A549 (cell line): Measurements from ENCODE around the gene CCDC7.

ENCODE experiments used
- BHLHE40 ChIP-seq: IDR thresholded peaks from 2 replicates; pipeline ENCODE4 v1.6.1; 2012; ENCODE audit warnings: low read depth, low read length, inconsistent platforms
- CEBPB ChIP-seq, 2 experiments: fragments of >200 bp in 1 of 2; sonication (Bioruptor Twin) in 1 of 2; formaldehyde crosslinking in 1 of 2; IDR thresholded peaks; 2 replicates each; pipeline ENCODE4 v1.6.1; 2012 to 2016
- CHD2 ChIP-seq: fragments of 150-350 bp; IDR thresholded peaks from 2 replicates; pipeline ENCODE4 v1.6.1; 2014; ENCODE audit warnings: low read length; ENCODE audit not compliant: partially characterized antibody
- CTCF ChIP-seq: fragments of >200 bp; sonication (Bioruptor Twin); formaldehyde crosslinking; IDR thresholded peaks from 3 replicates; pipeline ENCODE4 v1.5.1; 2016
- ELK1 ChIP-seq: fragments of 150-350 bp; IDR thresholded peaks from 2 replicates; pipeline ENCODE4 v1.6.1; 2014; ENCODE audit warnings: low read depth, mild to moderate bottlenecking, low read length
- EP300 ChIP-seq, 2 experiments: fragments of >200 bp; sonication (Bioruptor Twin); formaldehyde crosslinking; IDR thresholded peaks; 2 replicates in 1 of 2; 3 replicates in 1 of 2; pipeline ENCODE4 v1.6.1; 2016 to 2017
- MAFK ChIP-seq: fragments of 450-650 bp; IDR thresholded peaks from 2 replicates; pipeline ENCODE4 v1.6.1; 2014; ENCODE audit not compliant: partially characterized antibody
- MAX ChIP-seq: IDR thresholded peaks from 2 replicates; pipeline ENCODE4 v1.6.1; 2012
- MAZ ChIP-seq: fragments of 150-350 bp; IDR thresholded peaks from 2 replicates; pipeline ENCODE4 v1.6.1; 2014; ENCODE audit warnings: antibody characterized with exemption, low read depth, low read length, borderline replicate concordance
- POLR2A ChIP-seq: IDR thresholded peaks from 2 replicates; pipeline ENCODE4 v1.6.1; 2012; ENCODE audit warnings: mild to moderate bottlenecking, low read length
- REST ChIP-seq: fragments of 200-600 bp; sonication (generic); IDR thresholded peaks from 2 replicates; pipeline ENCODE4 v1.6.1; 2016; ENCODE audit warnings: antibody characterized with exemption, mild to moderate bottlenecking, moderate library complexity
- RNF2 ChIP-seq: fragments of 200-600 bp; sonication (generic); IDR thresholded peaks from 2 replicates; pipeline ENCODE4 v1.6.1; 2016; ENCODE audit warnings: low read depth, mild to moderate bottlenecking, antibody characterized with exemption, moderate library complexity, borderline replicate concordance
- SMC3 ChIP-seq: fragments of >200 bp; sonication (Bioruptor Twin); formaldehyde crosslinking; IDR thresholded peaks from 3 replicates; pipeline ENCODE4 v1.6.1; 2018; ENCODE audit warnings: inconsistent platforms
- USF2 ChIP-seq: fragments of 450-650 bp; IDR thresholded peaks from 2 replicates; pipeline ENCODE4 v1.6.1; 2014; ENCODE audit warnings: antibody characterized with exemption

GRCh38 chr10:32878646-32879045, 432.7 kb downstream of the CCDC7 start:
- TF ChIP-seq CEBPB (IDR thresholded peaks at IDR 0.05) (no peak), MAFK (no peak), EP300 (IDR thresholded peaks at IDR 0.05) (no peak), REST (no peak), CTCF (no peak), CHD2 (no peak), MAZ (no peak), SMC3 (no peak), ELK1 (no peak), POLR2A (no peak), BHLHE40 (no peak), RNF2 (no peak), MAX (no peak), USF2 (no peak)
